Uterus (tissue), 2 donors: ENCODE measurements around the gene MMEL1.

ENCODE experiments used
- CTCF ChIP-seq, 4 experiments: fragments of 200-600 bp in 2 of 4; fragments of 450-650 bp in 2 of 4; sonication (generic) in 2 of 4; IDR thresholded peaks; one replicate each; pipeline ENCODE4 v1.5.1; 2016 to 2019; ENCODE audit warnings: antibody characterized with exemption in 4 of 4, mild to moderate bottlenecking in 2 of 4, moderate library complexity in 1 of 4
- POLR2A ChIP-seq, 2 donors: fragments of 450-650 bp; IDR thresholded peaks; one replicate each; pipeline ENCODE4 v1.6.1; 2016; ENCODE audit warnings: antibody characterized with exemption in 2 of 2, mild to moderate bottlenecking in 1 of 2, moderate library complexity in 1 of 2

- TF ChIP-seq CTCF (IDR thresholded peaks at IDR 0.05) = no peak
- TF ChIP-seq POLR2A (IDR thresholded peaks at IDR 0.05) = no peak
Observed at GRCh38 chr1:2625311-2625710, 7.5 kb downstream of the MMEL1 start.
